GM21423 (cell line): Measurements from ENCODE around the gene TMPRSS6.

Experiments used
- ATAC-seq: cut with Tn5 transposase; IDR thresholded peaks from one replicate; pipeline ENCODE4 v1.9.1; 2021; ENCODE audit warnings: mild to moderate bottlenecking, moderate library complexity; ENCODE audit not compliant: unreplicated experiment

Gene TMPRSS6

DNA sequence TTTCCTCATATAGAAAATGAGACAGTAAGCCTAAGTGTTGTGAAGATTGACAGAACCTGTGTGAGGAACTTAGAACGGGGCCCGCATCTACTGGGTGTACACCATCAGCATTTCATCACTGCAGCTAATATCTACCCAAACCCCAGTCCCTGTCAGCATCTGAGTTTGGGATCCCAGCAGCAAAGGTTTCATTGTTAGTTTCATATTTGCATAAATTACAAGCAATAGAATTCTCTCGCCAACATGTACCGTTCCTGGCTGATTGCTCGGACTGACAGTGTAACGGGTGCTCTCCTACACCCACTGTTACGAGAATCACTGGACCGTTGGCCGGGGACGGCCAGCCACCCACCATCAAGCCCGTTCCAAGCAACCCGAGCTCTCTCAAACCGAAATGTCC lies 10.4 kb upstream of the TMPRSS6 start:
- no peak for ATAC-seq

DNA sequence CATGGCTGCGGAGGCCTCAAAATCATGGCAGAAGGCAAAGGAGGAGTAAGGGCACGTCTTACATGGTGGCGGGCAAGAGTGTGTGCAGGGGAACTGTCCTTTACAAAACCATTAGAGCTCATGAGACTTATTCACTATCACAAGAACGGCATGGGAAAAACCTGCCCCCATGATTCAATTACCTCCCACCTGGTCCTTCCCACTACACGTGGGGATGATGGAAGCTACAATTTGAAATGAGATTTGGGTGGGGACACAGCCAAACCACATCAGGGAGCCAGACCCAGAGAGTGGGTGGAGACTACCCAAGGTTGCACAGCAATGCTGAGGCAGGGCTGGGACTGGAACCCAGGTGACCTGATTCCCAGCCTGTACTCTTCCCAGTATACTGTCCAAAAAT lies 8.6 kb upstream of the TMPRSS6 start:
- ATAC-seq = no peak

DNA sequence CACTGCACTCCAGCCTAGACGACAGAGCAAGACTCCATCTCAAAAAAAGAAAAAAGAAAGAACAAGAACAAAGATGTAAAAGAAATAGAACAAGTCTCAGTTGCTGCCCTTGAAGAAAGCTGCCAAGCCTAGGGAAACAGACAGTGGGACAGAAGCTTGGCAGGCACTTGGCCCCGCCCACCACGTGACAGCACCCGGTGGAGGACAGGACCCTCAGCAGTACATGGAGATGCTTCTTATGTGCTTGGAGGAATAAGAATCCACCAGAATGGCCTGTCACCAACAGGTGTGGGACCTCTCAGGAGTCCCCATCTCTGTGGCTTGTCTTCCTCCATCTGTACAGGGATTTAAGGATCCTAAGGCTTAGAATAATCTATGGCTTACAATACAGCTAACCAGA lies 7.6 kb upstream of the TMPRSS6 start:
- no peak for ATAC-seq

DNA sequence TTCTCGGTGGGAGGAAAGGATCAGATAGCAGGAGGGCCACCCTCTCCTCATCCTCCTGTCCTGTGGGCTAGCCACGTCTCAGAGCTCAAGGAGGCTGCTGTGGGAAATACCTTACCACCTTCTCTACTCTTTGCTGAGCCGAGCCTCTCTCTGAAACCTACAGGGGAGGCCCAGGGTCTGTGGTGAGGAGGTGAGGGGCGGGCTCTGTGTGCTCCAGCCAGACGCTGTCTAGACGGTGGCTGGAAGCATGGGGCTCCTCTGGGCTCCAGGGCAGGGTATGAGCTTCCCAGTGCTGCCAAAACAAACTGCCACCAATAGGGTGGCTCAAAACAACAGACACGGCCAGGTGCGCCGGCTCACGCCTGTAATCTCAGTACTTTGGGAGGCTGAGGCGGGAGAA lies 5.5 kb upstream of the TMPRSS6 start:
- ATAC-seq = no peak

GRCh38 chr22:37113757-37114156 lies 4.2 kb upstream of the TMPRSS6 start:
- ATAC-seq = no peak

DNA sequence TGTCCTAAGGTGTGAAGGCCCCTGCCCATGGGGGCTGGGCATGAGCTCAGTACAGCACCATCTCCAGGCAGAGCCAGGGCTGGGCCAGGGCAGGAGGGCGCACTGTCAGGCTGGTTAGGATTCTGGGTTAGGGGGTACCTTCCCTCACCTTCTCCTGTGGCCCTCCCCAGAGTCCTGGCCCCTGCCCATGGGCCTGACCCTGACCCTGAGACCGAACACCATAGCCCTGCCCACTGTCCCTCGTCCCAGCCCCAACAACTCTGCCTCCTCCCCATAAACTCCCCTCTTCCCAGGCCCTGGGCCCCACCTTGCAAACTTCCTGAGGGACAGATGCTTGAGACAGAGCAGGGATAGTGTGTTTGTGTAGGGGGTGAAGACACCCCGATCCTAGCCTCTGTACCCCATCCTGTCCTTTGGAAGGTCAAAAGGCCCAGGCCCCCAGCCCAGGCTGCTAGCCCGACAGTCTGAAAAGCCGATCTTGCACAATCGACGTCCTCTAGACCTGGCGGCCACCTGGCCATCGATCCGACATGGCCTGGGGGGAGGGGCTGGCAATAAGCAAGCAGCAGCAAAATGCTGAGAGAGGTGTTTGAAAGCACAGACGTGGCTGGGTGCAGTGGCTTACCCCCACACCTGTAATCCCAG lies 2.7 kb upstream of the TMPRSS6 start:
- no peak for ATAC-seq

- no peak for ATAC-seq
These were observed 1.7 kb upstream of the TMPRSS6 start for GRCh38 chr22:37111156-37111717.

DNA sequence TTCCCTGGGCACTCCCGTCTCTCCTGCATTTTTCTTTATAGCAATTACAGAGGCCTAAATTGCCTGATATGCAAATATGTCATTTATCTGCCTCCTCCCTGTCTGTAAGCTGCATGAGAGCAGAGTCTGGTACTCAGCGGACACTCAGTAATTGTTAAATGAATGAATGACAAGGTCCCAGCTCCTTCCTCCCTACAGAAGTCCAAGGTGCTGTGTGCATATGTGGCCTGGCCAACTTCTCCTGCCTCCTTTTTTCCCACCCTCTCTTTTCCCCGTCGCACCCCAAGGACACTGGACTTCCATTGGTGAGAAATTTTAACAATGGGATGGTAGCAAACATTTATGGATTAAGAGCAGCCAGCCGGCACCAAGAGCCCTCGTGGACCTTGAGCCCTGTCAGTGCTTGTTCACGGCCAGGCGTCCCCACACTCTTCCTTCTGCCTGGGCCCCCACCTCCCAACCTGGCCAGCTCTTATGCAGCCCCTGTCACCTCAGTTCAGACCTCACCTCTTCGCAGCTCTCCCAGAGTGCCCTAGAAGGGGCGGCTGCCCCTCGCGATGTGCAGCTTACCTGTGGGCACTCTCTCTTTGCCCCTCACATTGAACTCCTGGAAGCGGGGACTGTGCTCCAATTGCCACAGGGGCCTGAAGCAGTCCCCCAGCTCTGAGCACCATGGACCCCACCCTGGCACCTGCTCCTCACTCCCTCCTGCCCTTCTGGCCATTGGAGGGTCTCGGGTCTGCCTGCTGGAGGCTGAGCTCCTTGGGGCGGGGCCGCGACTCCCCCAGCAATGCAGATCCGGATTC lies 1.5 kb downstream of the TMPRSS6 start:
- no peak for ATAC-seq

DNA sequence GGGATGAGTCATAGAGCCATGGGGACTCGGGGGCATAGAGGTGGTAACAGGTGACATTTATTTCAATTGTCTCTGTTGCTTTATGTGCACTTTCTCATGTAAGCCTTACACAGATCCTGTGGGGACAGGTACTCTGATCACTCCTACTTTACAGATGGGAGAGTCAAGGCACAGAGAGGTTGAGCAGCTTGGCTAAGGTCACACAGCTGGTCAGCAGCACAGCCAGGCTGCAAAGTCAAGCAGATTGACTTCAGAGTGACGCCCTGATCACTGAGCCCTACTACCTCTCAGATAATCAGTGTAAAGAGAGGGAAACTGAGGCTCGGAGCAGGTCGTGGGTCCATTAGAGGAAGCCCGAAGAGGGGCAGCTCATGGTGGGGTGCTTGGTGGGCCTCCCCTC lies 3.5 kb downstream of the TMPRSS6 start:
- ATAC-seq = no peak

- no peak for ATAC-seq
These were observed 4.4 kb downstream of the TMPRSS6 start for GRCh38 chr22:37105154-37105553.

GRCh38 chr22:37103656-37104452 lies 5.7 kb downstream of the TMPRSS6 start:
- ATAC-seq = no peak

DNA sequence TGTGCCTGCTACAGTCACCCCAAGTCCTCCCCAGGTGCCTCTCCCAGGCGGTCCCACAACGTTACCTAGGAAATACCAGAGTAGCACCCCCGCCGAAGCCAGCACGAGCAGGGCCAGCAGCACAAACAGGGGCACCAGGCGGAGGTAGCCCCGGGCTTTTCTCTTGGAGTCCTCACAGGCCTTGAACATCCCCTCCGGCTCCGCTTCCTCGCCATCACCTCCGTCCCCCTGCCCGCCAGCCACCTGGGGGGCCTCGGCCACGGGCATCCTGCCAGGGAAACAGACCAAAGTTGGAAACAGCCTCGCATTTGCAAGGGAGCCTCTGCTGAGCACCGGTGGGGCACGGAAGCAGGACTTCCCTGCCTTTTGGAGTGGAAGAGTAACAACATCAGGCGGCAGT lies 6.4 kb downstream of the TMPRSS6 start:
- no peak for ATAC-seq

GRCh38 chr22:37101311-37102066 lies 8.0 kb downstream of the TMPRSS6 start:
- ATAC-seq = no peak

DNA sequence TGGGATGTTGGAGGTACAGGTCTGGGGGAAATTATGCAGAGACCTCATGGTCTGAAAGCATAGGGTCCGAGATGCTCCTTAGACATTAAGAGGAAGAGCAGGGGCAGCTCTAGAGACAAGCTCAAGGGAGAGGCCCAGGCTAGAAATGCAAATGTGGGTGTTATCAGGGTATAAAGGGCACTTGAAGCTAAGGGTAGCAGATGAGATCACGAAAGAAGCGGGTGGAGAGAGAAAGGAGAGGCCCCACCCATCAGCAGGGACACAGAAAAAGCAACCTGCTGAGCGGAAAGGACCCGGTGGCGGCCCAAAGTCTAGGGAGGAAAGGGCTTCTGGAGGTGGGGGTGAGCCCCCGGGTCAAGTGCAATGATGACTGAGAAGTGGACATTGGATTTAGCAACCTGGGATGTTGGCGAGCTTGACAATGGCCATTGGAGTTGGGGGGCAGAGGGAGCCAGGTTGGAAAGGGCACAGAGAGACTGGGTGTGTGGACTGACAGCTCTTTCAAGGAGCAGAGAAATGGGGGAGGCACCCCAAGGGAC lies 8.9 kb downstream of the TMPRSS6 start:
- no peak for ATAC-seq

- no peak for ATAC-seq
These were observed 10.4 kb downstream of the TMPRSS6 start for GRCh38 chr22:37098976-37099591.

- no peak for ATAC-seq
These were observed 12.2 kb downstream of the TMPRSS6 start for GRCh38 chr22:37097346-37097745.

DNA sequence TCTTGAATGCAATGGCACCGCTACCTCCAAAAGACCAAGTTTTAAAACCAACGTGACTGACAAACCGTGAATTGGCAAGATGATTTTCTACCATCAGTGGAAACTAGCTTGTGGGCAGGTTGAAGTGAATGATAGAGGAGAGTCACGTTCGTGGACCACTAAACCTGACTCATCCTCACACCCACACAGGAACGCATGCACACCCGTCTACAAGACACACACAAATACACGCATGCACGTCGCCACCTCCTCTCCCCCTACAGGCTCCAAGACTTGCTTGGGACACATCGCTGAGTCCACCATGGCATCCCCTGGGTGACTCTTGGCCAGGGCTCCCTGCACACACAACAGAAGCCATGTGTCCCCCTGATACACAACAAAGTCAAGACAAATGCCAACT lies 14.4 kb downstream of the TMPRSS6 start:
- no peak for ATAC-seq

- no peak for ATAC-seq
These were observed 15.3 kb downstream of the TMPRSS6 start for GRCh38 chr22:37094239-37094638.

- ATAC-seq = no peak
These were observed 16.5 kb downstream of the TMPRSS6 start for GRCh38 chr22:37092997-37093396.

- no peak for ATAC-seq
These were observed 17.5 kb downstream of the TMPRSS6 start for GRCh38 chr22:37091994-37092393.
